ENCODE measurements around the gene CAMTA1. TPM values are rescaled to one million over a fixed set of nuclear protein-coding genes. Genes with fewer than 3 reads are reported as not detected.

The CAMTA1 gene
- total and polyA plus RNA-seq, 2 experiments from 2014 or later = 213 to 341 TPM

GRCh38 chr1:6788946-6789345 lies 3.7 kb downstream of the CAMTA1 start:
- Histone ChIP-seq H3K27me3 (no peaks in the 10 kb centered on the region), H3K4me3 (no peak overlapping the region), H3K4me1 (ENCODE audit: low read depth) (peaks cover 63% of the 10 kb centered on the region), H3K27ac (peak overlapping the region; percentile 58), H3K9me3 (ENCODE audit: low read depth) (no peaks in the 10 kb centered on the region), H3K36me3 (no peaks in the 10 kb centered on the region)
- TF ChIP-seq, protein P1, sequence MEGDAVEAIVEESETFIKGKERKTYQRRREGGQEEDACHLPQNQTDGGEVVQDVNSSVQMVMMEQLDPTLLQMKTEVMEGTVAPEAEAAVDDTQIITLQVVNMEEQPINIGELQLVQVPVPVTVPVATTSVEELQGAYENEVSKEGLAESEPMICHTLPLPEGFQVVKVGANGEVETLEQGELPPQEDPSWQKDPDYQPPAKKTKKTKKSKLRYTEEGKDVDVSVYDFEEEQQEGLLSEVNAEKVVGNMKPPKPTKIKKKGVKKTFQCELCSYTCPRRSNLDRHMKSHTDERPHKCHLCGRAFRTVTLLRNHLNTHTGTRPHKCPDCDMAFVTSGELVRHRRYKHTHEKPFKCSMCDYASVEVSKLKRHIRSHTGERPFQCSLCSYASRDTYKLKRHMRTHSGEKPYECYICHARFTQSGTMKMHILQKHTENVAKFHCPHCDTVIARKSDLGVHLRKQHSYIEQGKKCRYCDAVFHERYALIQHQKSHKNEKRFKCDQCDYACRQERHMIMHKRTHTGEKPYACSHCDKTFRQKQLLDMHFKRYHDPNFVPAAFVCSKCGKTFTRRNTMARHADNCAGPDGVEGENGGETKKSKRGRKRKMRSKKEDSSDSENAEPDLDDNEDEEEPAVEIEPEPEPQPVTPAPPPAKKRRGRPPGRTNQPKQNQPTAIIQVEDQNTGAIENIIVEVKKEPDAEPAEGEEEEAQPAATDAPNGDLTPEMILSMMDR (IDR thresholded peaks at IDR 0.05; ENCODE audit: low read depth, low read length) = no peak
- peak in 1 of 2 donors; percentile 33 for DNase-seq (ENCODE audit: low read depth in 1 of 2, low spot score in 1 of 2)

- Histone ChIP-seq H3K9me3 (ENCODE audit: low read depth) (no peaks in the 10 kb centered on the region), H3K27ac (no peak overlapping the region), H3K4me3 (no peak overlapping the region), H3K27me3 (no peaks in the 10 kb centered on the region), H3K4me1 (ENCODE audit: low read depth) (peaks cover 65% of the 10 kb centered on the region), H3K36me3 (no peaks in the 10 kb centered on the region)
- DNase-seq (ENCODE audit: low read depth in 1 of 2, low spot score in 1 of 2) = no peak
- TF ChIP-seq, protein P1 (IDR thresholded peaks at IDR 0.05; ENCODE audit: low read depth, low read length) = no peak
These were observed 4.9 kb downstream of the CAMTA1 start for GRCh38 chr1:6790146-6790545.

DNA sequence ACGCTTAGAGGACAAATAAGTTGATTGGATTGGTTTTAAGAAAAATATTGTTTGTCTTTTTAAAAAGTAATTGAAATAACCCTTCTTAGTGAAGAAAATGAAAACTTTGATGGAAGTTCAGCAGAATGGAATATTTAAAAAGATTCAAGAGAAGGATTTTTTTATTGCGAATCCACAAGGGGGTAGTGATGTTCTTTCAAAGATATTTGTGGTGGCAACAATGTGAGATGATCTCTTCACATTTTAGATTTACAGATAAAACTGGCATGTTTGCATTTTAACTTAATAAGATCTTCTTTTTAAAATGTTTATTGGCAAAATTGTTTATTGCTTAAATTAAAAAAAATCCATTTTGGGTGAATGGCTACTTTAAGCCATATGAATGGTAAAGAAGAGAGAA lies 8.9 kb downstream of the CAMTA1 start:
- Histone ChIP-seq H3K4me1 (ENCODE audit: low read depth) (peaks cover 42% of the 10 kb centered on the region), H3K27me3 (no peaks in the 10 kb centered on the region), H3K36me3 (no peaks in the 10 kb centered on the region), H3K27ac (no peak overlapping the region), H3K9me3 (ENCODE audit: low read depth) (no peaks in the 10 kb centered on the region), H3K4me3 (no peak overlapping the region)
- TF ChIP-seq, protein P1 (IDR thresholded peaks at IDR 0.05; ENCODE audit: low read depth, low read length) = peak; percentile 41
- peak in 1 of 2 donors; percentile 60 for DNase-seq (ENCODE audit: low read depth in 1 of 2, low spot score in 1 of 2)

- no peaks in the 10 kb centered on the region for H3K36me3 ChIP-seq
- H3K4me3 ChIP-seq = no peak overlapping the region
- H3K9me3 ChIP-seq (ENCODE audit: low read depth) = no peaks in the 10 kb centered on the region
- peaks cover 45% of the 10 kb centered on the region for H3K4me1 ChIP-seq (ENCODE audit: low read depth)
- DNase-seq (ENCODE audit: low read depth in 1 of 2, low spot score in 1 of 2) = no peak
- H3K27me3 ChIP-seq = no peaks in the 10 kb centered on the region
- TF ChIP-seq, protein P1 (IDR thresholded peaks at IDR 0.05; ENCODE audit: low read depth, low read length) = no peak
- no peak overlapping the region for H3K27ac ChIP-seq
These were observed 9.9 kb downstream of the CAMTA1 start for GRCh38 chr1:6795203-6795602.

DNA sequence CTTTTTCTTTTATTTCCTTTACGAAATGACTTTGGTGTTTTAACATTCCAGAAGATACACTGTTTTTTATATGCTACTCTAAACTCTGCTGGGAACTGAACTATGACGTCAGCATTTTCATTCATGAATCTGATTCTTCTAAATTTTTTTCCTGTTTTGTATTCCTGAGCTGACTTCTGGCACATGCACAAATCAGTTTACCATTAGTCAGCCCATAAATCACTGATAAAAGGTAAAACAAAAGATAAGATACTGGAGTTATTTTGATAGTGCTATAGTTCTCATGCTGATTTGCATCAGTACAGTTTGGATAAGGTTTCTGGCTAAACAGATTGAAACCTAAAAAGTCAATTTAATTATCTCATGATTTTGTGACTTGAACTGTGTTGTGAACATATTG lies 10.4 kb downstream of the CAMTA1 start:
- H3K4me1 ChIP-seq (ENCODE audit: low read depth) = peaks cover 46% of the 10 kb centered on the region
- TF ChIP-seq, protein P1 (IDR thresholded peaks at IDR 0.05; ENCODE audit: low read depth, low read length) = no peak
- H3K36me3 ChIP-seq = no peaks in the 10 kb centered on the region
- no peaks in the 10 kb centered on the region for H3K9me3 ChIP-seq (ENCODE audit: low read depth)
- H3K27me3 ChIP-seq = no peaks in the 10 kb centered on the region
- no peak overlapping the region for H3K27ac ChIP-seq
- no peak overlapping the region for H3K4me3 ChIP-seq
- peak in 1 of 2 donors; percentile 79 for DNase-seq (ENCODE audit: low read depth in 1 of 2, low spot score in 1 of 2)

DNA sequence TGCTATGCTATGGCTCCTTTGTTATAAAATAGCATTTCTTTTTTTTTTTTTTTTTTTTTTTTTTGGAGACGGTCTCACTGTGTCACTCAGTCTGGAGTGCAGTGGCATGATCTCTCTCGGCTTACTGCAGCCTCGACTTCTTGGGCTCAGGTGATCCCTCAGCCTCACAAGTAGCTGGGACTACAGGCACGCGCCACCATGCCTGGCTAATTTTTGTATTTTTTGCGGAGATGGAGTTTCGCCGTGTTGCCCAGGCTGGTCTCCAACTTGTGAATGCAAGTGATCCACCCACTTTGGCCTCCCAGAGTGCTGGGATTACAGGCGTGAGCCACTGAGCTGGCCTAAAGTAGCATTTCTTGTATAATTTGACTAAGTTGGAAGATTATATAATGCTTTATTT lies 10.8 kb downstream of the CAMTA1 start:
- peak in 1 of 2 donors; percentile 10 for DNase-seq (ENCODE audit: low read depth in 1 of 2, low spot score in 1 of 2)
- peak overlapping the region; percentile 53 for H3K27ac ChIP-seq
- H3K9me3 ChIP-seq (ENCODE audit: low read depth) = no peaks in the 10 kb centered on the region

More for the DNA sequence above, 10.8 kb downstream of the CAMTA1 start:
- Histone ChIP-seq H3K27me3 (no peaks in the 10 kb centered on the region), H3K4me3 (no peak overlapping the region), H3K4me1 (ENCODE audit: low read depth) (peaks cover 46% of the 10 kb centered on the region), H3K36me3 (no peaks in the 10 kb centered on the region)
- TF ChIP-seq, protein P1 (IDR thresholded peaks at IDR 0.05; ENCODE audit: low read depth, low read length) = no peak

Measured in cardiac muscle cell (in vitro differentiated cells and primary cell).